Trophoblast cell (in vitro differentiated cells and primary cell): ENCODE measurements around the gene OR2T27.

Experiments used
- DNase-seq, 2 donors: peaks; one replicate each; pipeline ENCODE4 v3.0.0-alpha.2; 2016
- H2AFZ ChIP-seq: 2 replicates; pipeline ENCODE4 v1.6.1; 2013; ENCODE audit warnings: low read length, moderate library complexity, mild to moderate bottlenecking; ENCODE audit not compliant: insufficient read depth, poor library complexity
- H2AK5ac ChIP-seq: 2 replicates; pipeline ENCODE4 v1.6.1; 2013; ENCODE audit warnings: mild to moderate bottlenecking, low read length
- H2BK120ac ChIP-seq: 2 replicates; pipeline ENCODE4 v1.6.1; 2013; ENCODE audit warnings: low read length, mild to moderate bottlenecking, moderate library complexity; ENCODE audit not compliant: insufficient read depth, poor library complexity
- H2BK12ac ChIP-seq: 2 replicates; pipeline ENCODE4 v1.6.1; 2013; ENCODE audit warnings: mild to moderate bottlenecking, low read length, moderate library complexity
- H2BK5ac ChIP-seq: 2 replicates; pipeline ENCODE4 v1.6.1; 2013; ENCODE audit warnings: low read length, low read depth, moderate library complexity, mild to moderate bottlenecking; ENCODE audit not compliant: poor library complexity
- H3K14ac ChIP-seq: 2 replicates; pipeline ENCODE4 v1.6.1; 2013; ENCODE audit warnings: mild to moderate bottlenecking, low read length
- H3K18ac ChIP-seq: 2 replicates; pipeline ENCODE4 v1.6.1; 2013; ENCODE audit warnings: mild to moderate bottlenecking, low read length
- H3K23ac ChIP-seq: 2 replicates; pipeline ENCODE4 v1.6.1; 2013; ENCODE audit warnings: low read length
- H3K27ac ChIP-seq: 2 replicates; pipeline ENCODE4 v1.5.1; 2013; ENCODE audit warnings: low read depth, mild to moderate bottlenecking, inconsistent platforms, low read length, moderate library complexity
- H3K27me3 ChIP-seq: 2 replicates; pipeline ENCODE4 v1.6.1; 2013; ENCODE audit warnings: inconsistent platforms, mild to moderate bottlenecking, low read length, moderate library complexity; ENCODE audit not compliant: insufficient read depth
- H3K36me3 ChIP-seq, 2 experiments: 1 replicate in 1 of 2; 2 replicates in 1 of 2; pipeline ENCODE4 v1.6.1; 2013; ENCODE audit warnings: low read length in 2 of 2, mild to moderate bottlenecking in 2 of 2, moderate library complexity in 1 of 2; ENCODE audit not compliant: insufficient read depth in 2 of 2, control insufficient read depth in 1 of 2
- H3K4ac ChIP-seq: 2 replicates; pipeline ENCODE4 v1.6.1; 2013; ENCODE audit warnings: low read depth, mild to moderate bottlenecking, low read length, moderate library complexity
- H3K4me1 ChIP-seq, 2 experiments: 1 replicate in 1 of 2; 2 replicates in 1 of 2; pipeline ENCODE4 v1.6.1; 2013; ENCODE audit warnings: low read length in 2 of 2, mild to moderate bottlenecking in 2 of 2, moderate library complexity in 1 of 2; ENCODE audit not compliant: insufficient read depth in 2 of 2, control insufficient read depth in 1 of 2
- H3K4me2 ChIP-seq: 2 replicates; pipeline ENCODE4 v1.6.1; 2013; ENCODE audit warnings: inconsistent platforms, mild to moderate bottlenecking, low read length, moderate library complexity
- H3K4me3 ChIP-seq: 2 replicates; pipeline ENCODE4 v1.5.1; 2013; ENCODE audit warnings: mild to moderate bottlenecking, low read depth, low read length, inconsistent platforms
- H3K79me1 ChIP-seq: one replicate; pipeline ENCODE4 v1.6.1; 2013; ENCODE audit warnings: low read length
- H3K79me2 ChIP-seq: 2 replicates; pipeline ENCODE4 v1.6.1; 2013; ENCODE audit warnings: low read length, mild to moderate bottlenecking; ENCODE audit not compliant: control insufficient read depth, insufficient read depth, poor library complexity
- H3K9ac ChIP-seq: 2 replicates; pipeline ENCODE4 v1.6.1; 2013; ENCODE audit warnings: mild to moderate bottlenecking, low read length
- H3K9me3 ChIP-seq: 2 replicates; pipeline ENCODE4 v1.6.1; 2013; ENCODE audit warnings: low read depth, mild to moderate bottlenecking, control low read depth, inconsistent platforms, low read length; ENCODE audit not compliant: insufficient read depth
- H4K12ac ChIP-seq: 2 replicates; pipeline ENCODE4 v1.6.1; 2013; ENCODE audit warnings: low read depth, mild to moderate bottlenecking, low read length, moderate library complexity
- H4K8ac ChIP-seq: 2 replicates; pipeline ENCODE4 v1.6.1; 2013; ENCODE audit warnings: low read depth, mild to moderate bottlenecking, low read length, moderate library complexity
- H4K91ac ChIP-seq: one replicate; pipeline ENCODE4 v1.6.1; 2013; ENCODE audit warnings: low read depth, mild to moderate bottlenecking, low read length, moderate library complexity
- WGBS: extraction: QIAGEN DNeasy Blood & Tissue Kit; methylation state at CpG from one replicate; pipeline ENCODE4 v1.1.7; 2013; ENCODE audit warnings: missing lambda C conversion rate; ENCODE audit not compliant: insufficient read length, insufficient coverage; ENCODE audit errors: extremely low coverage; 5-methylcytosine and 5-hydroxymethylcytosine counted together

The OR2T27 gene

DNA sequence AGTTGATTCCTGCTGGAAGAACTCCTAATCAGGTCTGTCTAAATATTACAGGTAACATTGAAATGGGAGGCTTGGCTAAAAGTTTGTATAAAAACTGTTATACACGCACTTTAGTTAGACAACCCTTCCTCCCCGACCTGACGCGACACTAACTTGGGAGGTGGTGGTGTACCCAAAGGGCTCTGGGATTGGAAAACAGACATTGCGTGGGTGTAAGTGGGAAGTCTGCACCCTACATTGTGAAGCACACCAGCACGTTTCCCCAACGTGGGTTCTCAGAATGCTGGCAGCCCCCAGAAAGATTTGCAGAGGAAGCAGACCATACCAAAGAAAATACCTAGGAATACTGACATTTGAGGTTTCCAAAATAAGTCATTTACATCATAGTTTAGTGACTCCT, 37.2 kb downstream of the OR2T27 start:
- Histone ChIP-seq H2AFZ (no peak overlapping the region), H3K79me1 (no peaks in the 10 kb centered on the region), H3K27me3 (no peaks in the 10 kb centered on the region), H3K4ac (no peak overlapping the region), H3K4me2 (no peak overlapping the region), H3K27ac (no peak overlapping the region), H3K18ac (no peak overlapping the region), H2BK12ac (no peak overlapping the region), H3K14ac (no peak overlapping the region), H3K23ac (no peak overlapping the region), H3K9ac (no peak overlapping the region), H4K91ac (no peak overlapping the region), H2BK120ac (no peak overlapping the region), H2BK5ac (no peak overlapping the region), H4K12ac (no peak overlapping the region), H2AK5ac (no peak overlapping the region), H3K79me2 (no peaks in the 10 kb centered on the region), H3K9me3 (peaks cover 11% of the 10 kb centered on the region), H3K36me3 (no peaks in the 10 kb centered on the region), H3K4me1 (no peaks in the 10 kb centered on the region), H4K8ac (no peak overlapping the region), H3K4me3 (no peak overlapping the region)
- WGBS = no CpG with 5 or more reads among the region's 7 CpGs
- no peak for DNase-seq

DNA sequence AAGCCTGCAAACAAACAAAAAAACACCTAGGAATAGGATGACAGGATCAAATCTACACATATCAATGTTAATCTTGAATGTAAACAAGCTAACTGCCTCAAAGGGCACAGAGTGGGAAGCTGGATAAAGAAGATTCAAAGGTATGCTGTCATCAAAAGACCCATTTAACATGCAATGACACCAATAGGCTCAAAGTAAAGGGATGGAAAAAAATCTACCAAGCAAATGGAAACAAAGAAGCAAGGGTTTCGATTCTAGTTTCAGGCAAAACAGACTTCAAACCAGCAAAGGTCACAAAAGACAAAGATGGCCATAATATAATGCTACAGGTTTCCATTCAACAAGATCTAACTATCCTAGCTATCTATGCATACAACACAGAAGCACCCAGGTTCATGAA, 41.6 kb downstream of the OR2T27 start:
- no peak overlapping the region for H3K9ac ChIP-seq
- no peak overlapping the region for H2AFZ ChIP-seq
- no peak overlapping the region for H2AK5ac ChIP-seq
- no peak overlapping the region for H3K4ac ChIP-seq
- no peak overlapping the region for H3K4me2 ChIP-seq
- H2BK120ac ChIP-seq = no peak overlapping the region
- no peaks in the 10 kb centered on the region for H3K4me1 ChIP-seq
- no peaks in the 10 kb centered on the region for H3K79me1 ChIP-seq
- WGBS = no CpG with 5 or more reads among the region's 1 CpG
- DNase-seq = no peak
- H3K23ac ChIP-seq = no peak overlapping the region
- H2BK12ac ChIP-seq = no peak overlapping the region
- H4K8ac ChIP-seq = no peak overlapping the region
- no peaks in the 10 kb centered on the region for H3K79me2 ChIP-seq
- no peaks in the 10 kb centered on the region for H3K36me3 ChIP-seq
- no peak overlapping the region for H3K4me3 ChIP-seq
- H3K18ac ChIP-seq = no peak overlapping the region
- H2BK5ac ChIP-seq = no peak overlapping the region
- no peak overlapping the region for H4K12ac ChIP-seq
- H3K27ac ChIP-seq = no peak overlapping the region
- no peak overlapping the region for H4K91ac ChIP-seq
- H3K9me3 ChIP-seq = peaks cover 13% of the 10 kb centered on the region
- H3K27me3 ChIP-seq = no peaks in the 10 kb centered on the region
- H3K14ac ChIP-seq = no peak overlapping the region

DNA sequence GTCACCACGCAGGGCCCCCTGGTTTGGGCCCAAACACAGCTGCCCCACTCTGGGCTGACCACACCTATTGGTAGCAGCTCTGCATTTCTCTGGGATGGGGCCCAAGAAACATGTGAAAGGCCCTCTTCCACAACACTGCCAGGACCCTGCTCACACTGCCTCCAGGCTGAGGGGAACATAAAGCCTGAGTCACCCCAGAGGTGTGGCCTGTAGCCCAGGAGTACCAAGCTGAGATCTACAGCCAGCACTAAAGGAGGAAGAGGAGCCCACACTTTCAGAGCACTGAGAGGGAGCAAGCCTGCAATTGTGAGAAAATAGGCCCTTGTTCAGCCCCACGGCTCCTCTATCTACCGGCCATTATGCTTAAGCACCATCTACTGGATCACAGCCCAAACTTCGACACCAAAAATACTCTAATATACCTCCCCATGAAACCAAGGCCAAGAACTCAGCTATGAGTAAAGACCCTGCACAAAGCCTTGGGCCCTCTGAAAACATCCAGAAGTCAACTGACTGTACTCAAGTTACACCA, 43.4 kb downstream of the OR2T27 start:
- H3K4ac ChIP-seq = no peak overlapping the region
- no peaks in the 10 kb centered on the region for H3K79me1 ChIP-seq
- H4K91ac ChIP-seq = no peak overlapping the region
- H3K27ac ChIP-seq = no peak overlapping the region
- peaks cover 11% of the 10 kb centered on the region for H3K9me3 ChIP-seq
- H4K12ac ChIP-seq = no peak overlapping the region
- no peak overlapping the region for H3K4me3 ChIP-seq
- no peaks in the 10 kb centered on the region for H3K79me2 ChIP-seq
- H3K23ac ChIP-seq = no peak overlapping the region
- DNase-seq = no peak
- no peaks in the 10 kb centered on the region for H3K27me3 ChIP-seq
- no peak overlapping the region for H3K14ac ChIP-seq
- no peak overlapping the region for H3K9ac ChIP-seq
- H2BK12ac ChIP-seq = no peak overlapping the region
- H3K4me2 ChIP-seq = no peak overlapping the region
- no peak overlapping the region for H2AFZ ChIP-seq
- H3K4me1 ChIP-seq = no peaks in the 10 kb centered on the region
- no peak overlapping the region for H2BK120ac ChIP-seq
- H2BK5ac ChIP-seq = no peak overlapping the region
- H2AK5ac ChIP-seq = no peak overlapping the region
- WGBS = no CpG with 5 or more reads among the region's 4 CpGs
- H4K8ac ChIP-seq = no peak overlapping the region
- no peak overlapping the region for H3K18ac ChIP-seq
- no peaks in the 10 kb centered on the region for H3K36me3 ChIP-seq

DNA sequence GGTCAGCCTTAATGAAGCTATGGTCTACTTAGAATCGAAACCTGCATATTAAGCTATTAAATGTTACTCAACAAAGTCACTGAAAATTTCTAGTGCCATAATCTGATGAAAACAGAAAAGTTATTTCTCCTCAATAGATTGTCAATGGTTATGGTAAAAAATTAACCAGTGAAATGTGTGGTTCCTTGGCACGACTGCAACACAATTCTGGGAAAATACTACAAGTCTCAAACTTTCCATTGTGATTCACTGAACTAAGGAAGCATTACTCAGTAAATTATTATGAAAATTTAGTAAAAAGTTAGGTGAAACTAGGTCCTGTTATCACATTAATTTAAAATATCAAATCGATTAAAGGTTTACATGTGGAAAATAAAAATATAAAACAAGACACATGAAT, 45.0 kb downstream of the OR2T27 start:
- H2AFZ ChIP-seq = no peak overlapping the region
- H4K91ac ChIP-seq = no peak overlapping the region
- H3K23ac ChIP-seq = no peak overlapping the region
- no peak overlapping the region for H3K4me2 ChIP-seq
- H3K14ac ChIP-seq = no peak overlapping the region
- no peaks in the 10 kb centered on the region for H3K4me1 ChIP-seq
- no peaks in the 10 kb centered on the region for H3K79me2 ChIP-seq
- H2AK5ac ChIP-seq = no peak overlapping the region
- H3K9ac ChIP-seq = no peak overlapping the region
- DNase-seq = no peak
- no peak overlapping the region for H2BK5ac ChIP-seq
- H4K12ac ChIP-seq = no peak overlapping the region
- H3K9me3 ChIP-seq = peaks cover 11% of the 10 kb centered on the region
- no peaks in the 10 kb centered on the region for H3K79me1 ChIP-seq
- no peak overlapping the region for H4K8ac ChIP-seq
- H3K18ac ChIP-seq = no peak overlapping the region
- H3K27ac ChIP-seq = no peak overlapping the region
- no peak overlapping the region for H3K4me3 ChIP-seq
- no peak overlapping the region for H3K4ac ChIP-seq
- H2BK120ac ChIP-seq = no peak overlapping the region
- no CpG with 5 or more reads among the region's 3 CpGs for WGBS
- H3K27me3 ChIP-seq = no peaks in the 10 kb centered on the region
- H2BK12ac ChIP-seq = no peak overlapping the region
- no peaks in the 10 kb centered on the region for H3K36me3 ChIP-seq
